Ovary (tissue), 9 donors: ENCODE measurements around the gene MYO3B. TPM values are rescaled to one million over a fixed set of nuclear protein-coding genes. Genes with fewer than 3 reads are reported as not detected.

Source experiments
- DNase-seq, 5 donors: peaks; one replicate each; pipeline ENCODE4 v3.0.0-alpha.2; 2019 to 2020
- H3K27ac ChIP-seq, 2 donors: fragments of 200-600 bp; one replicate each; pipeline versions ENCODE4 v1.5.1 to v1.8.0; 2019 to 2022
- H3K27me3 ChIP-seq: fragments of 200-600 bp; one replicate; pipeline ENCODE4 v1.8.0; 2022
- H3K36me3 ChIP-seq: fragments of 200-600 bp; sonication (generic); one replicate; pipeline ENCODE4 v1.5.1; 2019
- H3K4me1 ChIP-seq: one replicate; pipeline ENCODE4 v1.8.1; 2013; ENCODE audit warnings: mild to moderate bottlenecking, moderate library complexity; ENCODE audit not compliant: insufficient read depth
- H3K4me3 ChIP-seq: fragments of 200-600 bp; sonication (generic); one replicate; pipeline ENCODE4 v1.5.1; 2017
- H3K9me3 ChIP-seq, 2 donors: fragments of 200-600 bp in 1 of 2; sonication (generic) in 1 of 2; one replicate each; pipeline versions ENCODE4 v1.5.1 to v1.8.1; 2013 to 2019; ENCODE audit warnings: mild to moderate bottlenecking in 1 of 2, moderate library complexity in 1 of 2
- CTCF ChIP-seq, 3 donors: fragments of 450-650 bp in 2 of 3; fragments of 200-600 bp in 1 of 3; IDR thresholded peaks; one replicate each; pipeline versions ENCODE4 v1.5.1 to v1.8.0; 2016 to 2022; ENCODE audit warnings: antibody characterized with exemption in 3 of 3, mild to moderate bottlenecking in 1 of 3
- EP300 ChIP-seq: sonication (generic); formaldehyde crosslinking; IDR thresholded peaks from one replicate; pipeline ENCODE4 v1.6.1; 2017; ENCODE audit warnings: antibody characterized with exemption
- POLR2A ChIP-seq: fragments of 450-650 bp; IDR thresholded peaks from one replicate; pipeline ENCODE4 v1.6.1; 2017; ENCODE audit warnings: antibody characterized with exemption, mild to moderate bottlenecking, moderate library complexity
- WGBS, 3 donors: extraction: QIAGEN DNeasy Blood & Tissue Kit in 1 of 3; methylation state at CpG; one replicate each; pipeline versions ENCODE4 v1.1.5 to v1.1.7; 2013 to 2017; 5-methylcytosine and 5-hydroxymethylcytosine counted together
- intact Hi-C, 4 donors: fragments of 100-400 bp; cut with DNase I; formaldehyde crosslinking; loops; one replicate each; pipeline versions ENCODE4 v1.11.0 to v1.15.1; 2022 to 2023
- polyA plus RNA-seq, 2 donors: library from polyadenylated mRNA; stranded (reverse); fragments of 200-250 nt in 1 of 2; fragments of 350-450 nt in 1 of 2; fragmentation: Illumina TruSeq in 1 of 2; extraction: RNeasy Lipid Tissue Mini Kit (QIAGEN cat#74804) in 1 of 2; gene quantifications; one replicate each; pipeline ENCODE4 v1.2.3, GENCODE V29; 2013 to 2014
- total RNA-seq, 7 donors: library from RNA; depleted of rRNA in 2 of 7; stranded (reverse); fragments of >200 nt in 2 of 7; fragmentation: NEBNext Ultra II Directional in 3 of 7; extraction: Animal tissue kit (Norgen Biotek cat#: 25700) in 3 of 7; gene quantifications; one replicate each; pipeline versions ENCODE4 v1.1.0 to v1.2.4, GENCODE V29; 2016 to 2023
- donor health status: DM: no; HTN: no; CAD: no; lungs with moderate emphysema.
- donor health status: DM: no; HTN: no; CAD: no.
- donor health status: Bipolar disorder and iron deficiency.
- donor health status: DM: yes; HTN: yes; CAD: no.
- donor health status: DM: no; HTN: no; CAD: no.
- donor health status: DM: yes; HTN: yes; CAD: no.

The MYO3B gene
- total and polyA plus RNA-seq, 9 donors: 0.04 to 1.3 (median 0.12) TPM; not detected in 2

- TF ChIP-seq EP300: no peak
- no peak for TF ChIP-seq CTCF (IDR thresholded peaks at IDR 0.05)
- no peak for TF ChIP-seq POLR2A
- Histone ChIP-seq H3K9me3 (no peaks in the 10 kb centered on the region), H3K27me3 (no peaks in the 10 kb centered on the region), H3K27ac (no peak overlapping the region), H3K4me1 (no peaks in the 10 kb centered on the region), H3K4me3 (no peak overlapping the region), H3K36me3 (no peaks in the 10 kb centered on the region)
- 50 to 55% (median 53%) methylated on average over 5 of the region's 5 CpGs for WGBS, 3 donors
- intact Hi-C loops: no loop called here
- no peak for DNase-seq
These were observed 162.1 kb downstream of the MYO3B start for GRCh38 chr2:170339750-170340692.

GRCh38 chr2:170340693-170341068 is 162.7 kb downstream of the MYO3B start:
- intact Hi-C loops: no loop called here
- no peak overlapping the region for H3K27ac ChIP-seq
- H3K9me3 ChIP-seq: no peaks in the 10 kb centered on the region
- no peak overlapping the region for H3K4me3 ChIP-seq
- DNase-seq: no peak
- WGBS, 3 donors: 89 to 97% (median 90%) methylated on average over 1 of the region's 1 CpG
- H3K27me3 ChIP-seq: no peaks in the 10 kb centered on the region
- H3K4me1 ChIP-seq: no peaks in the 10 kb centered on the region
- H3K36me3 ChIP-seq: no peaks in the 10 kb centered on the region
- TF ChIP-seq EP300 (no peak), POLR2A (no peak), CTCF (IDR thresholded peaks at IDR 0.05) (no peak)

- 66 to 81% (median 77%) methylated on average over 8 of the region's 8 CpGs for WGBS, 3 donors
- no peak overlapping the region for H3K4me3 ChIP-seq
- H3K27ac ChIP-seq: no peak overlapping the region
- no peaks in the 10 kb centered on the region for H3K4me1 ChIP-seq
- intact Hi-C loops: no loop called here
- no peaks in the 10 kb centered on the region for H3K36me3 ChIP-seq
- H3K9me3 ChIP-seq: no peaks in the 10 kb centered on the region
- no peak for DNase-seq
- TF ChIP-seq CTCF (IDR thresholded peaks at IDR 0.05) (no peak), POLR2A (no peak), EP300 (no peak)
- H3K27me3 ChIP-seq: no peaks in the 10 kb centered on the region
These were observed 164.0 kb downstream of the MYO3B start for GRCh38 chr2:170341684-170342623.

- Histone ChIP-seq H3K36me3 (no peaks in the 10 kb centered on the region), H3K27ac (no peak overlapping the region), H3K4me1 (no peaks in the 10 kb centered on the region), H3K4me3 (no peak overlapping the region), H3K9me3 (no peaks in the 10 kb centered on the region), H3K27me3 (no peaks in the 10 kb centered on the region)
- intact Hi-C loops: no loop called here
- WGBS, 3 donors: 74 to 81% (median 77%) methylated on average over 3 of the region's 3 CpGs
- DNase-seq: no peak
- TF ChIP-seq CTCF (IDR thresholded peaks at IDR 0.05) (no peak), EP300 (no peak), POLR2A (no peak)
These were observed 166.9 kb downstream of the MYO3B start for GRCh38 chr2:170344663-170345346.
